Stimulated activated CD8-positive, alpha-beta memory T cell treated with anti-CD3 and anti-CD28 coated beads, Interleukin-2, amount 100 ng/mL, for 48 hours (primary cell): ENCODE results near the gene UPF3A.

Experiments
- DNase-seq, 2 donors: peaks; one replicate each; pipeline ENCODE4 v3.0.0-alpha.2; 2020; ENCODE audit warnings: low read depth in 2 of 2

The UPF3A gene

GRCh38 chr13:114303700-114304327, 22.4 kb downstream of the UPF3A start:
- DNase-seq = no peak

- no peak for DNase-seq
Observed at GRCh38 chr13:114304346-114305034, 23.1 kb downstream of the UPF3A start.

DNA sequence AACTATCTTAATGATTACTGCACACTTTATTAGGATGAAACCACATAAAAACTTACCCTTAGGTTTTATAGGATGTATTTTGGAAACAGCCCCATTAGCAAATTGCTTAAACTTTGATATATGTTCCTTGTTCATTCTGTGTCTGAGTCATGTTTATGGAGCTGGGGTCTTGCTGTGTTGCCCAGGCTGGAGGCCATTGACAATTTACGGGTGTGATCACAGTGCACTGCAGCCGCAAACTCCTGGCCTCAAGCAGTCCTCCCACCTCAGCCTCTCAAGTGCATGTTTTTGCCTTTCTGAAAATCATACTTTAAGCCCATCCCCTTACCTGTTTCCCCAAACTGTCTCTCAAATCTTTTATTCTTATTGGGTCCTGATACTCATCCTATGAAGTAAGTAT, 27.7 kb downstream of the UPF3A start:
- DNase-seq = no peak

GRCh38 chr13:114309806-114310410, 28.5 kb downstream of the UPF3A start:
- DNase-seq = no peak

DNA sequence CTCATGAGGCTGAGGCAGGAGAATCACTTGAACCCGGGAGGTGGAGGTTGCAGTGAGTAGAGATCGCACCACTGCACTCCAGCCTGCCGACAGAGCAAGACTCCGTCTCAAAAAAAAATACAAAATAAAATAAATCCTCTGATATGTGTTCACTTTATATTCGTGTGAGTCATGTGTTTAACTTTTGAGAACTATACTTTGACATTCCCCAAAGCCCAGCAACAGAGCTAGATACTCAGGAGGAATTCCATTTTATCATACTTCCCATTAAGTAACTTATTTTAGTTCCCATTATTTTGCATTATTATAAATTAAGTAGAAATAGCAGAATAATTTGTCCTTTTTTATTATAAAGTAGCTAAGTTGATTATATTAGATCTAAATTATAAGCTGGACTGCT, 29.6 kb downstream of the UPF3A start:
- DNase-seq = no peak

- no peak for DNase-seq
Observed at GRCh38 chr13:114311387-114311786, 30.0 kb downstream of the UPF3A start.

GRCh38 chr13:114311908-114312307, 30.5 kb downstream of the UPF3A start:
- no peak for DNase-seq

GRCh38 chr13:114313061-114313860, 31.9 kb downstream of the UPF3A start:
- DNase-seq = peak in 1 of 2 donors; percentile 31

DNA sequence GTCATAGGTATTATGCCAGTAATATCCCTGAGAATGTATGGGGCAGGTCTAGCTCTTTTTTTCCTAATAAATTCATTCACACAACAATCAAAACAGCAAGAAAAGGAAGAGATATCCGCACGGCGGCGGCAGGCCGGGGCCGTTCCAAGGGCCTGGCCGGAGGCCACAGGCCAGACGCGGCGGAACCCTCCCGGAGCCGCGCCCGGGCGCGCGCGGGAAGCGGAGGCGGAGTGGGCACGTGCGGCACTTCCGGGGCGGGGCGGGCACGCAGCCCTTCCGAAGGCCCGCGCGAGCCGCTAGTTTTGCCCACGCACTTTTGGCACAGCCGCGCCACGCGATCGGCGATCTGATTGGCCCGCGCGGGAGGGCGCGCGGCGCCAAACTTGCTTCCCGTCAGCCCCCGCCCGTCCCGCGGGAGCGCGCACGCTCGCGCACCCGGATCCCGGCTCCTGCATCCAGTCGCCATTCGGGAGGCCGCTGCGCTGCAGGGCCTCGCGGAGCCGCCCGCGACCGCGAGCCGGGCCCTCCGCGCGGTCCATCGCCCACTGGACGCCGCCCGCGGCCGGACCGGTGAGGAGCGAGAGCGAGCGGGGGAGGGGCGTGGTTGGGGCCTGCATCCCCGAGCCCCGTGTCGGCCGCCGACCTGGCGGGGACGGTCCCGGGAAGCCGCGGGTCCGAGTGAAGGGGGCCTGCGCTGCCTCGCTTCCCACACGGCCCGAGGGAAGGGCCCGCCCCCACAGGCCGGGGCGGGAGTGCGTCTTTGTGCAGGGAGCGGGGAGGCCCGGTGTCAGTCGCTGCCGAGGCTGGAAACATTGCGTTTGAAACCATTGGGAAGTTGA, 32.9 kb downstream of the UPF3A start, which contains the start of gene CHAMP1:
Gene CHAMP1, plus strand, starts transcription at position 430 of the 839 bp plus-strand sequence. CDS start 9,340 bp downstream, outside the sequence.
- DNase-seq = peak; percentile 93

DNA sequence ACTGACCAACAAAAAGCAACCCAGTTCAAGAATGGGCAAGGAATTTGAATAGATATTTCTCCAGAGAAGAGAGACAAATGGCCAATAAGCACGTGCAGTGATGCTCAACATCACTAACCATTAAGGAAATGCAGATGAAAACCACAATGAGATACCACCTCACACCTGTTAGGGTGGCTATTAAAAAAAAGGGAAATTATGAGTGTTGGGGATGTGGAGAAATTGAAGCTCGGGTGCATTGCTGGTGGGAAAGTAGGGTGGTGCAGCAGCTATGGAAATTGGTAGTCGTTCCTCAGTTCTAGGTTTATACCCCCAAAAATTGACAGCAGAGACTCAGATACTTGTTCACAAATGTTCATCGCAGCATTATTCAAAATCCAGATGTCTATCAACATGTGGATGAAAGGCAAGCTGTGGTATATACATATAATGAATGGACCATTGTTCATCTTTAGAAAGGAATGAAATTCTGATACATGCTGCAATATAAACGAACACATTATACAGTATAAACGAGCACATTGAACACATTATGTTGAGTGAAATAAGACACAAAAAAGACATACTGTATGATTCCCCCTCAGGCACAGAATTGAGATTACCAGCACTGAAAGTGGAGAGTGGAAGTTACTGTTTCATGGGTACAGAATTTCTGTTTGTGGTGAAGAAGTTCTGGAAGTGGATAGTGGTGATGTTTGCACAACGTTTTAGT, 33.8 kb downstream of the UPF3A start:
- no peak for DNase-seq

GRCh38 chr13:114318624-114319023, 37.2 kb downstream of the UPF3A start:
- no peak for DNase-seq

GRCh38 chr13:114319441-114319913, 38.1 kb downstream of the UPF3A start:
- no peak for DNase-seq

GRCh38 chr13:114320065-114320464, 38.7 kb downstream of the UPF3A start:
- DNase-seq = no peak

- DNase-seq = no peak
Observed at GRCh38 chr13:114321256-114321655, 39.9 kb downstream of the UPF3A start.

GRCh38 chr13:114323349-114323748, 41.9 kb downstream of the UPF3A start:
- no peak for DNase-seq

GRCh38 chr13:114324334-114324733, 42.9 kb downstream of the UPF3A start:
- no peak for DNase-seq

DNA sequence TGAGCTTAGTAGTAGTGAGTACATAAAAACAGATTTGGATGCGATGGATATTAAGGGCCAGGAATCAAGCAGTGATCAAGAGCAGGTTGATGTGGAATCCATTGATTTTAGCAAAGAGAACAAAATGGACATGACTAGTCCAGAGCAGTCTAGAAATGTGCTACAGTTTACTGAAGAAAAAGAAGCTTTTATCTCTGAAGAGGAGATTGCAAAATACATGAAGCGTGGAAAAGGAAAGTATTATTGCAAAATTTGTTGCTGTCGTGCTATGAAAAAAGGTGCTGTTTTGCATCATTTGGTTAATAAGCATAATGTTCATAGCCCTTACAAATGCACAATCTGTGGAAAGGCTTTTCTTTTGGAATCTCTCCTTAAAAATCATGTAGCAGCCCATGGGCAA, 44.3 kb downstream of the UPF3A start:
- no peak for DNase-seq

GRCh38 chr13:114328034-114328433, 46.6 kb downstream of the UPF3A start:
- no peak for DNase-seq

GRCh38 chr13:114328595-114328994, 47.2 kb downstream of the UPF3A start:
- DNase-seq = no peak

DNA sequence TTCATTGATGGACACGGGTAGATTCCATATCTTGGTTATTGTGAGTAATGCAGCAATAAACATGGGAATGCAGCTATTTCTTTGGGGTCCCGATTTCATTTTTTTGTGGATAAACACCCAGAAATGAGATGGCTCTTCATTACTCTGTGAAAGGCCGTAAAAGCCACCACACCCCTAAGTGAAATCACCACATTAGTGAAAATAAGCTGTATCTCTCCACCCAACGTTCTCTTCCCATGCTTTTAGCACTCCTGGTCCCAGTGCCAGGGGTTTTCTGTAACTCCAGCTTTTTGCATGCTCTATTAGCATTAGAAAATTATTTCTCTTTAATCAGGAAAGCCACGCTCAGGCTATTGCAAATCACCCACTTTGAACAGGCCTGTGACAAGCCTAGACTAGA, 48.7 kb downstream of the UPF3A start:
- no peak for DNase-seq
